HFFc6 (cell line): ENCODE data around the gene IL11RA. TPM values are rescaled to one million over a fixed set of nuclear protein-coding genes. Genes with fewer than 3 reads are reported as not detected.

Source experiments
- DNase-seq: peaks from one replicate; pipeline ENCODE4 v3.0.0-alpha.2; 2018
- H3K27ac Mint-ChIP-seq: 2 replicates; pipeline ENCODE4 v1.8.0; 2020; ENCODE audit warnings: mild to moderate bottlenecking, mixed read lengths
- H3K27me3 Mint-ChIP-seq: 2 replicates; pipeline ENCODE4 v1.8.0; 2021; ENCODE audit warnings: mild to moderate bottlenecking, moderate library complexity, mixed read lengths; ENCODE audit not compliant: insufficient read depth
- H3K36me3 Mint-ChIP-seq: 2 replicates; pipeline ENCODE4 v1.8.0; 2021; ENCODE audit warnings: low read depth, mixed read lengths
- H3K4me1 Mint-ChIP-seq: 2 replicates; pipeline ENCODE4 v1.8.0; 2020; ENCODE audit warnings: low read depth, mixed read lengths
- H3K4me3 Mint-ChIP-seq: 2 replicates; pipeline ENCODE4 v1.8.0; 2020; ENCODE audit warnings: mild to moderate bottlenecking, moderate library complexity, mixed read lengths
- H3K9me3 Mint-ChIP-seq: 2 replicates; pipeline ENCODE4 v1.8.0; 2020; ENCODE audit warnings: mild to moderate bottlenecking, mixed read lengths
- total RNA-seq, 6 experiments: library from RNA; stranded (reverse); fragmentation: NEBNext Ultra II Directional; extraction: Animal tissue kit (Norgen Biotek cat#: 25700); gene quantifications; 2 replicates in 1 of 6; 3 replicates in 5 of 6; pipeline ENCODE4 v1.2.3, GENCODE V29; 2021
- TF ChIP-seq, protein P1 (sequence below): fragments of 200-600 bp; sonication (generic); IDR thresholded peaks from 2 replicates; pipeline ENCODE4 v1.5.0; 2021; ENCODE audit warnings: antibody characterized with exemption, mild to moderate bottlenecking

The IL11RA gene
- total RNA-seq, 6 experiments from 2014 or later = 20.9 to 26.3 (median 23.6) TPM

DNA sequence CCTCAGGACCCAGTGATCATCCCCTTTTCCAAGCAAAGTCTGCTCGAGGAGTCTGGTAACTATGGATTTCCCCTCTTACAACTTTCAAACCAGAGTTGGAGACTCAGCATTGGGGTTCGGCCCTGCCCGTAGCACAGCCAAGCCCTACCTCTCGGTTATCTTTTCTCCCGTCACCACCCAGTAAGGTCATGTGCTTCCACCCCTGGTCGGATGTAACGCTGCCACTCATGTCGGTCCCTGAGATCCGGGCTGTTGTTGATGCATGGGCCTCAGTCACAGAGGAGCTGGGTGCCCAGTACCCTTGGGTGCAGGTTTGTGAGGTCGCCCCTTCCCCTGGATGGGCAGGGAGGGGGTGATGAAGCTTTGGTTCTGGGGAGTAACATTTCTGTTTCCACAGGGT, 4.3 kb upstream of the IL11RA start:
- Mint-ChIP-seq H3K27me3 (no peaks in the 10 kb centered on the region; the same call in 1 of the 2 replicates), H3K9me3 (no peaks in the 10 kb centered on the region), H3K36me3 (peaks cover 13% of the 10 kb centered on the region; the same call in 1 of the 2 replicates), H3K27ac (peak overlapping the region; percentile 82), H3K4me3 (peak overlapping the region; percentile 92), H3K4me1 (peaks cover 46% of the 10 kb centered on the region)
- no peak for DNase-seq
- TF ChIP-seq, protein P1, sequence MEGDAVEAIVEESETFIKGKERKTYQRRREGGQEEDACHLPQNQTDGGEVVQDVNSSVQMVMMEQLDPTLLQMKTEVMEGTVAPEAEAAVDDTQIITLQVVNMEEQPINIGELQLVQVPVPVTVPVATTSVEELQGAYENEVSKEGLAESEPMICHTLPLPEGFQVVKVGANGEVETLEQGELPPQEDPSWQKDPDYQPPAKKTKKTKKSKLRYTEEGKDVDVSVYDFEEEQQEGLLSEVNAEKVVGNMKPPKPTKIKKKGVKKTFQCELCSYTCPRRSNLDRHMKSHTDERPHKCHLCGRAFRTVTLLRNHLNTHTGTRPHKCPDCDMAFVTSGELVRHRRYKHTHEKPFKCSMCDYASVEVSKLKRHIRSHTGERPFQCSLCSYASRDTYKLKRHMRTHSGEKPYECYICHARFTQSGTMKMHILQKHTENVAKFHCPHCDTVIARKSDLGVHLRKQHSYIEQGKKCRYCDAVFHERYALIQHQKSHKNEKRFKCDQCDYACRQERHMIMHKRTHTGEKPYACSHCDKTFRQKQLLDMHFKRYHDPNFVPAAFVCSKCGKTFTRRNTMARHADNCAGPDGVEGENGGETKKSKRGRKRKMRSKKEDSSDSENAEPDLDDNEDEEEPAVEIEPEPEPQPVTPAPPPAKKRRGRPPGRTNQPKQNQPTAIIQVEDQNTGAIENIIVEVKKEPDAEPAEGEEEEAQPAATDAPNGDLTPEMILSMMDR = no peak

DNA sequence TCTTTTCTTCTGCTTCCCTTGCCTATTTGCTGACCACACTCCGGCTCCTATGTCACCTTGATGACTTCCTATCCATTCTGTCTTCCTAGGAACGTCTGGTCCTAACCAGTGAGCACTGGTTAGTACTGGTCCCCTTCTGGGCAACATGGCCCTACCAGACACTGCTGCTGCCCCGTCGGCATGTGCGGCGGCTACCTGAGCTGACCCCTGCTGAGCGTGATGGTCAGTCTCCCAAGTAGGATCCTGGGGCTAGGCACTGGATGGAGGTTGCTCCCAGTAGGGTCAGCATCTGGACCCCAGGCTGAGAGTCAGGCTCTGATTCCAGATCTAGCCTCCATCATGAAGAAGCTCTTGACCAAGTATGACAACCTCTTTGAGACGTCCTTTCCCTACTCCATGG, 3.3 kb upstream of the IL11RA start:
- no peaks in the 10 kb centered on the region for H3K9me3 Mint-ChIP-seq
- H3K4me3 Mint-ChIP-seq = no peak overlapping the region
- peaks cover 13% of the 10 kb centered on the region; the same call in 1 of the 2 replicates for H3K36me3 Mint-ChIP-seq
- DNase-seq = no peak
- H3K4me1 Mint-ChIP-seq = peaks cover 56% of the 10 kb centered on the region
- TF ChIP-seq, protein P1 = no peak
- no peaks in the 10 kb centered on the region; the same call in 1 of the 2 replicates for H3K27me3 Mint-ChIP-seq
- H3K27ac Mint-ChIP-seq = no peak overlapping the region; the same call in 1 of the 2 replicates

DNA sequence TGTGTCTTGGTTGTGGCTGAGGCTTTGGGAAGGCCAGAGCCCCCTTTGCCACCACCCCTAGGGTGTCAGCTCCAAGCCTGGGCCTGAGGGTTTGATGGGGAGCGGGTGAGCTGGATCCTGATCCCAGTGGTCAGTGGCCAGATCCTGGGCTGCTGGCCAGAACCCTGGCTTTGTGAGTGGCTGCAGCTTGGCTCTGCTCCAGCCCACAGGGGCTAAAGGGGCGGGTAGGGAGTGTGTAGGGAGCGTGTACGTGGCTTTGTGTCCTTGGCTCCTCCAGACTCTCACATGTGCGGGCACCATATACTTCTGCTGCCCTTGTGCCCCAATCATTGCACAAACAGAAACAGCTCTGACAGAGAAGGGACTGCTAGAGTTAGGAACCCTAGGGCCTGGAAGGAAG, 1.2 kb upstream of the IL11RA start:
- Mint-ChIP-seq H3K27me3 (no peaks in the 10 kb centered on the region; the same call in 1 of the 2 replicates), H3K4me3 (peak overlapping the region; percentile 92; the same call in 1 of the 2 replicates), H3K4me1 (peaks cover 65% of the 10 kb centered on the region), H3K9me3 (no peaks in the 10 kb centered on the region), H3K27ac (peak overlapping the region; percentile 76), H3K36me3 (peaks cover 17% of the 10 kb centered on the region; the same call in 1 of the 2 replicates)
- no peak for DNase-seq
- TF ChIP-seq, protein P1 = no peak

DNA sequence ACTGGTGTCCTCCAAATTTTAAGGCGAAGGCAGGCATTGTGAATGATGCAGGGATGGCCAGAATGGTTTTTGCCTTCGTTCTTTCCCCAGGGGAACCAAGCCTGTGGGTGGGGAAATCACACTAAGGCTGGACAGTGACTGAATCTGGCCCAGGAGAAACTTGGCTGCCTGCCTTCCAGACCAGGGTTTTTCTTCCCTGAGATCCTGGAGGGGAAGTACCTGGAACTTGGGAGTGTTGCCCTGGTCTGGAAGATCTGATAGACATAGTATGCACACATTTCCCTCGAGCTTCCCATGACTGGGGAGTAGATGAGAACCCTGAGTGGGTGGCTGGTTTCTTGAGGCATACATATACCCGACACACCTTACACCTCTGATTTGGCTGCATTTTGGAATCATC, 664 bp upstream of the IL11RA start:
- TF ChIP-seq, protein P1 = no peak
- DNase-seq = peak; percentile 23
- H3K4me1 Mint-ChIP-seq = peaks cover 60% of the 10 kb centered on the region
- no peaks in the 10 kb centered on the region; the same call in 1 of the 2 replicates for H3K27me3 Mint-ChIP-seq
- peaks cover 18% of the 10 kb centered on the region; the same call in 1 of the 2 replicates for H3K36me3 Mint-ChIP-seq
- H3K4me3 Mint-ChIP-seq = peak overlapping the region; percentile 92
- no peaks in the 10 kb centered on the region for H3K9me3 Mint-ChIP-seq
- peak overlapping the region; percentile 76 for H3K27ac Mint-ChIP-seq

DNA sequence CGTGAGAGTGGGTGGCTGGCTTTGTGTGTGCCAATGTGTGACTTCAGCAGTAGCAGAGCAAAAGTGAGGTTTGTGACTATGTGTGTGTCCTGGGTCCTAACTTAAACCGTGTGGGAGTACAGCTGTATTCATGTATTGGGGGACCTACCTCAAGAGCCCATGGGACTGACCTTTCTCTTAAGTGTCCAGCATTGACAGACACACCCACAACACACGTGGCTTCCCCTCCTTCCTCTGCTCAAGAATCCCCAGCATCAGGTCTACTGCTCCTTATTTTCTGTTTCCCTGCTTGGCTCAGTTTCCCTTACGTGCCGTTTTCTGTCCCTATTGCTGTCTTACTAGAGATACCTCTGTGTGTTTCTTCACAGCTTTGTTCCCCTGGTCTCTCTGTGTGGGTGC, 616 bp downstream of the IL11RA start:
- peaks cover 52% of the 10 kb centered on the region for H3K4me1 Mint-ChIP-seq
- no peak for DNase-seq
- H3K9me3 Mint-ChIP-seq = no peaks in the 10 kb centered on the region
- peak overlapping the region; percentile 92 for H3K4me3 Mint-ChIP-seq
- H3K27me3 Mint-ChIP-seq = no peaks in the 10 kb centered on the region; the same call in 1 of the 2 replicates
- H3K36me3 Mint-ChIP-seq = peaks cover 18% of the 10 kb centered on the region; the same call in 1 of the 2 replicates
- TF ChIP-seq, protein P1 = no peak
- peak overlapping the region; percentile 76 for H3K27ac Mint-ChIP-seq
